Uterus (tissue), 4 donors: ENCODE results near the gene GYG2. TPM values are rescaled to one million over a fixed set of nuclear protein-coding genes. Genes with fewer than 3 reads are reported as not detected.

Source experiments
- DNase-seq, 2 donors: peaks; one replicate each; pipeline ENCODE4 v3.0.0-alpha.2; 2019 to 2020
- H3K27ac ChIP-seq, 2 donors: fragments of 200-600 bp; sonication (generic); 1 replicate in 1 of 2; 2 replicates in 1 of 2; pipeline ENCODE4 v1.5.1; 2016 to 2018
- H3K27me3 ChIP-seq, 2 donors: fragments of 200-600 bp; sonication (generic); one replicate each; pipeline ENCODE4 v1.5.1; 2018 to 2019; ENCODE audit warnings: control low read depth in 1 of 2
- H3K36me3 ChIP-seq, 2 donors: fragments of 200-600 bp; sonication (generic); one replicate each; pipeline ENCODE4 v1.5.1; 2019; ENCODE audit warnings: control low read depth in 1 of 2
- H3K4me1 ChIP-seq, 2 donors: fragments of 200-600 bp; sonication (generic); one replicate each; pipeline ENCODE4 v1.5.1; 2018 to 2019; ENCODE audit warnings: control low read depth in 1 of 2
- H3K4me3 ChIP-seq, 2 donors: fragments of 200-600 bp; sonication (generic); 1 replicate in 1 of 2; 2 replicates in 1 of 2; pipeline ENCODE4 v1.5.1; 2018 to 2019; ENCODE audit warnings: mild to moderate bottlenecking in 1 of 2
- H3K9me3 ChIP-seq, 2 donors: fragments of 200-600 bp; sonication (generic); one replicate each; pipeline ENCODE4 v1.5.1; 2019; ENCODE audit warnings: control low read depth in 1 of 2
- CTCF ChIP-seq, 4 experiments: fragments of 200-600 bp in 2 of 4; fragments of 450-650 bp in 2 of 4; sonication (generic) in 2 of 4; IDR thresholded peaks; one replicate each; pipeline ENCODE4 v1.5.1; 2016 to 2019; ENCODE audit warnings: antibody characterized with exemption in 4 of 4, mild to moderate bottlenecking in 2 of 4, moderate library complexity in 1 of 4
- POLR2A ChIP-seq, 2 donors: fragments of 450-650 bp; IDR thresholded peaks; one replicate each; pipeline ENCODE4 v1.6.1; 2016; ENCODE audit warnings: antibody characterized with exemption in 2 of 2, mild to moderate bottlenecking in 1 of 2, moderate library complexity in 1 of 2
- intact Hi-C: fragments of 100-400 bp; cut with DNase I; formaldehyde crosslinking; loops from one replicate; pipeline ENCODE4 v1.15.1; 2023; ENCODE audit warnings: low total_unique reads
- total RNA-seq, 4 donors: library from RNA; depleted of rRNA in 3 of 4; stranded (reverse); fragments of >200 nt in 3 of 4; gene quantifications; one replicate each; pipeline versions ENCODE4 v1.1.0 to v1.2.4, GENCODE V29; 2014 to 2023
- donor health status: DM: yes; HTN: yes; CAD: no.

The GYG2 gene
- total RNA-seq, 4 donors from 2014 or later: 1.0 to 9.6 (median 2.4) TPM; not detected in 1

DNA sequence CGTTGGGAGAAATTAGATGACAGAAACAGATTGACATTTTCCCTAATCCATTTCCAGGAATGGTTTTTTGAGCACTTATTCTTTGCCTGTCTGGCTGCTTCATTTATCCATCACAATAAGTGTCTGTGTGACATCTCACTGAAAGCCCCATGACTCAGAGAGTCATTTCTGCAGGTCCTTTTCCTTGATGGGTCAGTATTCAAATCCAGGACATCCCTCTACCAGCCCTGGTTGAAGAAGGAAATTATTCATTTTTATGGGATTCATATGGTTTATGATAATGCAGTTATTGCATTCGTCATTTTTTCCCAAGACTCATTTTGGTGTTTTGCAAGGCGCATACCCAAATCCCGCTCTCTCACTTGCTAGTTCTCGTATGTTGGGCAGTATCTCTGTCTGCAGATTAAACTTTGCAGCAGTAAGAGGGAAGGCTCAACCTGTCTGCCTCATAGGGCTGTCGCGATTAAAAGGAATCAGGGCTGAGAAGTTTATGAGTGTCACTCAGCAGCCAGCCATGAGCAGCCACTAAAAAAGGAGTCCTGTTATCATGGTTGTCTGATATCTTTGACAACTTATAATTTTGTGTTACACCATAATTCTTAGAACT, 44.0 kb downstream of the GYG2 start:
- intact Hi-C loops: no loop called here
- Histone ChIP-seq H3K27ac (no peak overlapping the region), H3K36me3 (no peaks in the 10 kb centered on the region), H3K4me3 (no peak overlapping the region), H3K9me3 (no peaks in the 10 kb centered on the region), H3K27me3 (no peaks in the 10 kb centered on the region), H3K4me1 (no peaks in the 10 kb centered on the region)
- TF ChIP-seq POLR2A (IDR thresholded peaks at IDR 0.05) (no peak), CTCF (IDR thresholded peaks at IDR 0.05) (no peak)
- no peak for DNase-seq

DNA sequence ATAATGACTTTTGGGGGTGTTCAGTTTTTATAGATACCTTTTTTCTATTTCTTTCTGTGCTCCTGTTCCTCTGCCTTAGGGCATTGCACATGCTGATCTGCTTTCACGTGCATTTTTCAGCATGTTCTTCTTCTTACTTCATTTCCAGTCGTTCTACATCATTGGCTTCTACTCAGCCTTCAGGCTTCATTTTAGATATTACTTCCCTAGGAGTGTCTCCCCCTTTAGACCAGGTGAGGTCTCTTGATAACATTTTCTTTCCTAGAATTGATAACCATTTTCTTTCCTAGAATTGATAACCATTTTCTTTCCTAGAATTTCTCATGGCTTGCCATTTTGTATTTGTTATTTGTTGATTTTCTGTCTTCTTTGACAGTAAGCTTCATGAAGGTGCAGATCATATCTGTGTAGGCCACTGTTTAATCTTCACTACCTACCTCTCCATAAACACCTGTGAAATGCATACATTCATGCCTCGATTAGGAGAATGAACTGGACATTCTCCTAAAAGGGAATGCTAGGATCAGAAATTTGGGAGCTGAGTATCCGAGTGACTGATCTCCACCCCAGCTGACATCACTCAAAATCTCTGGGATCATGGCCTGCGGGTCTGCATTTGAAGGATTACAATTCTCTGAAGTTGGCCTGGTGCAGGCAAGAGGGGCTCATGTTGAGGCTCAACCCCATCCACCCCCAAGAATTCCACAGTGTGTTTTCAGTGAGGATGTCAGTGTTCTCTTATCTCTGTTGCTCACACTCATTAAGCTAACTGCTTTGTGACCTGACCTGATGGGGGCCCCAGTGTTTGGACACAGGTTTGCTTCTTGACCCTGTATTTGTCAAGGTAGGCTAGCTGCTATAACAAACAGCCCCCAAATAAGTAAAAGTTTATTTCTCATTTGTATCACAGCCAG, 45.7 kb downstream of the GYG2 start:
- H3K36me3 ChIP-seq: no peaks in the 10 kb centered on the region
- no peak for TF ChIP-seq CTCF (IDR thresholded peaks at IDR 0.05)
- TF ChIP-seq POLR2A (IDR thresholded peaks at IDR 0.05): no peak
- intact Hi-C loops: no loop called here

DNA sequence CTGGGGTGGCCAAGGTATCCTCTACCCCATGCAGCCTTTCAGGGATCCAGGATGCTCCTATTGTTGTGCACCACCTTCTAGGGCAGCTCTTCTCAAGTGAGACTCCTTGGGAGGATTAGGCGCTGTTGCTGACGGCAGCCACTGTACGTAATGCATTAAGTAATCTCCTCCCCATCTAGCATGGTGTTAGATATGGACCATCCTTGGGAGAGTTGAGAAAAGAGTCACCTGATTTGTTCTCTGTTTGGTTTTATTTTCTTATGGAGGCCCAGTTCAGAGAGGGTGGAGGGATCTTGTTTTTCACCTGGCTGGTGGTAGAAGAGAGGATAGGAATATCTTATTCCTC, 46.4 kb downstream of the GYG2 start:
- no peak for DNase-seq
- no peaks in the 10 kb centered on the region for H3K36me3 ChIP-seq
- H3K4me1 ChIP-seq: no peaks in the 10 kb centered on the region
- H3K9me3 ChIP-seq: no peaks in the 10 kb centered on the region
- no peaks in the 10 kb centered on the region for H3K27me3 ChIP-seq
- no peak overlapping the region for H3K27ac ChIP-seq
- TF ChIP-seq CTCF (IDR thresholded peaks at IDR 0.05) (no peak), POLR2A (IDR thresholded peaks at IDR 0.05) (no peak)
- no peak overlapping the region for H3K4me3 ChIP-seq
- intact Hi-C loops: no loop called here

More for the DNA sequence above, 45.7 kb downstream of the GYG2 start:
- H3K9me3 ChIP-seq: no peaks in the 10 kb centered on the region
- no peaks in the 10 kb centered on the region for H3K4me1 ChIP-seq
- H3K27me3 ChIP-seq: no peaks in the 10 kb centered on the region
- no peak overlapping the region for H3K4me3 ChIP-seq
- H3K27ac ChIP-seq: no peak overlapping the region
- DNase-seq: no peak

DNA sequence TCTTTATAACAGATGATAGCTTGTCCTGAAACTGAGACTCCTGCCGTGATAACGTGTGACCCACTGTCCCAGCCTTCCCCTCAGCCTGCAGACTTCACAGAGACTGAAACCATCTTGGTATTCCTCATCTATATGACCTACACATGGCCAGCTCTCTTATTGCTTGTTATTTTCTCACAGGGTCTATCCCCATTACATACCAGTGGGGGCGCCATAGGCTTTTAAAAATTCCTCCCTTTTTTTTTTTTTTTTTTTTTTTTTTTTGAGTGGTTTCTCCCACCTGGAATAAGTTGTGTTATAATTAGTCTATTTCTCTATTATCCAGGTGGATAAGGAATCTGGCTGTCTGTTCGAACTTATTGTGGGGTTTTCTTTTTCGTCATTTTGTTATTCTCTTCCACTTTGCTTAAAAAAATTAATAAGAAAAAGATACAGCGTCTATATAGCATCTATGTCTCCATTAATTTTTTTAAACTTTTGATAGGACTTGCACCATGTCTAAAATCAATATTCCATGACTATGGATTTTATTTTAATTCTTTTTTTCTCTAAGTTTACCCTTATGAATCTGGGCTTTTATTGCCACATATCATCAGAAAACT, 47.2 kb downstream of the GYG2 start:
- Histone ChIP-seq H3K4me1 (no peaks in the 10 kb centered on the region), H3K36me3 (no peaks in the 10 kb centered on the region), H3K27ac (no peak overlapping the region), H3K4me3 (no peak overlapping the region), H3K27me3 (no peaks in the 10 kb centered on the region), H3K9me3 (no peaks in the 10 kb centered on the region)
- no peak for DNase-seq
- TF ChIP-seq CTCF (IDR thresholded peaks at IDR 0.05) (no peak), POLR2A (IDR thresholded peaks at IDR 0.05) (no peak)
- intact Hi-C loops: no loop called here

- TF ChIP-seq CTCF (IDR thresholded peaks at IDR 0.05) (no peak), POLR2A (IDR thresholded peaks at IDR 0.05) (no peak)
- intact Hi-C loops: no loop called here
- no peaks in the 10 kb centered on the region for H3K9me3 ChIP-seq
Measured at GRCh38 chrX:2878563-2878962, 49.8 kb downstream of the GYG2 start.

More at GRCh38 chrX:2878563-2878962, 49.8 kb downstream of the GYG2 start:
- Histone ChIP-seq H3K27me3 (no peaks in the 10 kb centered on the region), H3K27ac (no peak overlapping the region), H3K4me1 (no peaks in the 10 kb centered on the region), H3K36me3 (no peaks in the 10 kb centered on the region), H3K4me3 (no peak overlapping the region)
- DNase-seq: no peak
